ENCODE results near the gene VASH2.
A peak's percentile ranks its signal among the peaks of the same experiment; 100 is the strongest.
"Not testable (repeated sequence)": the region's sequence is repeated elsewhere in the genome, so short reads cannot be mapped to it uniquely, and the experiment has no call there.

Gene VASH2

GRCh38 chr1:212981025-212981495 is 30.7 kb downstream of the VASH2 start:
- DNase-seq (ENCODE audit: low spot score) = no peak

GRCh38 chr1:212981571-212982328 is 31.4 kb downstream of the VASH2 start:
- DNase-seq (ENCODE audit: low spot score) = no peak

GRCh38 chr1:212982430-212983152 is 32.2 kb downstream of the VASH2 start:
- DNase-seq (ENCODE audit: low spot score) = no peak

- no peak for DNase-seq (ENCODE audit: low spot score)
Observed at GRCh38 chr1:212983482-212983881, 33.1 kb downstream of the VASH2 start.

GRCh38 chr1:212984522-212985291 is 34.4 kb downstream of the VASH2 start:
- DNase-seq (ENCODE audit: low spot score) = no peak

GRCh38 chr1:212986551-212986950 is 36.2 kb downstream of the VASH2 start:
- no peak for DNase-seq (ENCODE audit: low spot score)

- DNase-seq (ENCODE audit: low spot score) = peak; percentile 25
Observed at GRCh38 chr1:212987702-212988322, 37.5 kb downstream of the VASH2 start.

GRCh38 chr1:212990276-212990675 is 39.9 kb downstream of the VASH2 start:
- DNase-seq (ENCODE audit: low spot score) = no peak

- not testable (repeated sequence) for DNase-seq (ENCODE audit: low spot score)
Observed at GRCh38 chr1:212993960-212994359, 43.6 kb downstream of the VASH2 start.

GRCh38 chr1:212994926-212995325 is 44.6 kb downstream of the VASH2 start:
- DNase-seq (ENCODE audit: low spot score) = no peak

- no peak for DNase-seq (ENCODE audit: low spot score)
Observed at GRCh38 chr1:213003256-213003655, 52.9 kb downstream of the VASH2 start.

- DNase-seq (ENCODE audit: low spot score) = no peak
Observed at GRCh38 chr1:213008564-213008963, 58.2 kb downstream of the VASH2 start.

- DNase-seq (ENCODE audit: low spot score) = peak; percentile 14
Observed at GRCh38 chr1:213014642-213015041, 64.3 kb downstream of the VASH2 start.

- DNase-seq (ENCODE audit: low spot score) = peak; percentile 97
Observed at GRCh38 chr1:213015099-213016050, 65.0 kb downstream of the VASH2 start, which contains the start of gene ANGEL2. Gene ANGEL2, minus strand, starts transcription at chr1:213015867. Its CDS starts 196 bp downstream, at chr1:213015671.

GRCh38 chr1:213017447-213018273 is 67.3 kb downstream of the VASH2 start:
- DNase-seq (ENCODE audit: low spot score) = no peak

- no peak for DNase-seq (ENCODE audit: low spot score)
Observed at GRCh38 chr1:213019450-213019849, 69.1 kb downstream of the VASH2 start.

- DNase-seq (ENCODE audit: low spot score) = no peak
Observed at GRCh38 chr1:213020016-213020415, 69.7 kb downstream of the VASH2 start.

GRCh38 chr1:213027024-213027423 is 76.7 kb downstream of the VASH2 start:
- DNase-seq (ENCODE audit: low spot score) = not testable (repeated sequence)

GRCh38 chr1:213032651-213033050 is 82.3 kb downstream of the VASH2 start:
- no peak for DNase-seq (ENCODE audit: low spot score)

GRCh38 chr1:213034713-213035112 is 84.4 kb downstream of the VASH2 start:
- no peak for DNase-seq (ENCODE audit: low spot score)

Data from AG08395 (cell line).